Nephron (organoid): ENCODE measurements around the gene KHSRP.

ENCODE experiments used
- H3K27ac Mint-ChIP-seq, 3 experiments: 2 replicates each; pipeline ENCODE4 v1.8.0; 2020; ENCODE audit warnings: mixed read lengths in 3 of 3, mild to moderate bottlenecking in 2 of 3, moderate library complexity in 1 of 3
- H3K27me3 Mint-ChIP-seq: 2 replicates; pipeline ENCODE4 v1.8.0; 2021; ENCODE audit warnings: low read depth, mild to moderate bottlenecking, moderate library complexity, mixed read lengths
- H3K36me3 Mint-ChIP-seq: 2 replicates; pipeline ENCODE4 v1.8.0; 2020; ENCODE audit warnings: low read depth, mixed read lengths
- H3K4me1 Mint-ChIP-seq: 2 replicates; pipeline ENCODE4 v1.8.0; 2020; ENCODE audit warnings: mixed read lengths
- H3K4me3 Mint-ChIP-seq, 3 experiments: 2 replicates each; pipeline ENCODE4 v1.8.0; 2020; ENCODE audit warnings: mild to moderate bottlenecking in 3 of 3, mixed read lengths in 3 of 3, moderate library complexity in 2 of 3
- H3K9me3 Mint-ChIP-seq: 2 replicates; pipeline ENCODE4 v1.8.0; 2020; ENCODE audit warnings: mixed read lengths
- CTCF ChIP-seq, 3 experiments: fragments of 200-600 bp; sonication (generic); IDR thresholded peaks; one replicate each; pipeline ENCODE4 v1.5.0; 2021; ENCODE audit warnings: antibody characterized with exemption in 3 of 3; ENCODE audit not compliant: unreplicated experiment in 3 of 3

Gene KHSRP

GRCh38 chr19:6424195-6424938 lies at the start of gene KHSRP:
Gene KHSRP (minus strand): TSS chr19:6424811. CDS start chr19:6424701, 110 bp downstream.
- Mint-ChIP-seq H3K9me3 (no peaks in the 10 kb centered on the region), H3K27me3 (peaks cover 2% of the 10 kb centered on the region), H3K4me1 (peaks cover 37% of the 10 kb centered on the region), H3K36me3 (peaks cover 32% of the 10 kb centered on the region), H3K4me3 (peak within 1 kb of the TSS; percentile 89 to 96 (median 94)), H3K27ac (peak within 1 kb of the TSS; percentile 89 to 95 (median 92))
- no peak for TF ChIP-seq CTCF (IDR thresholded peaks at IDR 0.05; ENCODE audit: unreplicated experiment in 3 of 3)

GRCh38 chr19:6473647-6474046 lies 49.0 kb upstream of the KHSRP start:
- Mint-ChIP-seq H3K4me3 (peak overlapping the region in 2 of 3 experiments; percentile 12 to 23), H3K9me3 (no peaks in the 10 kb centered on the region), H3K27me3 (peaks cover 38% of the 10 kb centered on the region), H3K36me3 (no peaks in the 10 kb centered on the region), H3K4me1 (no peaks in the 10 kb centered on the region), H3K27ac (no peak overlapping the region)
- TF ChIP-seq CTCF (IDR thresholded peaks at IDR 0.05; ENCODE audit: unreplicated experiment in 3 of 3): no peak

- H3K27me3 Mint-ChIP-seq: peaks cover 47% of the 10 kb centered on the region
- TF ChIP-seq CTCF (IDR thresholded peaks at IDR 0.05; ENCODE audit: unreplicated experiment in 3 of 3): no peak
- H3K4me3 Mint-ChIP-seq: no peak overlapping the region
These were observed 48.1 kb upstream of the KHSRP start for GRCh38 chr19:6472713-6473112.

GRCh38 chr19:6471076-6471475 lies 46.5 kb upstream of the KHSRP start:
- Mint-ChIP-seq H3K27ac (no peak overlapping the region), H3K36me3 (no peaks in the 10 kb centered on the region), H3K4me3 (no peak overlapping the region), H3K4me1 (no peaks in the 10 kb centered on the region), H3K27me3 (peaks cover 56% of the 10 kb centered on the region), H3K9me3 (no peaks in the 10 kb centered on the region)
- no peak for TF ChIP-seq CTCF (IDR thresholded peaks at IDR 0.05; ENCODE audit: unreplicated experiment in 3 of 3)

More at GRCh38 chr19:6472713-6473112, 48.1 kb upstream of the KHSRP start:
- Mint-ChIP-seq H3K36me3 (no peaks in the 10 kb centered on the region), H3K9me3 (no peaks in the 10 kb centered on the region), H3K27ac (no peak overlapping the region), H3K4me1 (no peaks in the 10 kb centered on the region)

- Mint-ChIP-seq H3K27ac (no peak overlapping the region), H3K27me3 (peaks cover 56% of the 10 kb centered on the region), H3K9me3 (no peaks in the 10 kb centered on the region), H3K4me1 (no peaks in the 10 kb centered on the region), H3K36me3 (no peaks in the 10 kb centered on the region), H3K4me3 (no peak overlapping the region)
- TF ChIP-seq CTCF (IDR thresholded peaks at IDR 0.05; ENCODE audit: unreplicated experiment in 3 of 3): no peak
These were observed 45.6 kb upstream of the KHSRP start for GRCh38 chr19:6470173-6470572.

GRCh38 chr19:6467384-6467783 lies 42.8 kb upstream of the KHSRP start:
- no peaks in the 10 kb centered on the region for H3K9me3 Mint-ChIP-seq

More at GRCh38 chr19:6467384-6467783, 42.8 kb upstream of the KHSRP start:
- H3K36me3 Mint-ChIP-seq: no peaks in the 10 kb centered on the region
- H3K4me3 Mint-ChIP-seq: peak overlapping the region in 1 of 3 experiments; percentile 22
- no peaks in the 10 kb centered on the region for H3K4me1 Mint-ChIP-seq
- H3K27ac Mint-ChIP-seq: no peak overlapping the region
- TF ChIP-seq CTCF (IDR thresholded peaks at IDR 0.05; ENCODE audit: unreplicated experiment in 3 of 3): no peak
- peaks cover 68% of the 10 kb centered on the region for H3K27me3 Mint-ChIP-seq
